DND-41 (cell line): ENCODE data around the gene VWA1.

Experiments used
- EZH2 ChIP-seq: IDR thresholded peaks from 3 replicates; pipeline ENCODE4 v1.6.1; 2012; ENCODE audit warnings: borderline replicate concordance, low read depth, mild to moderate bottlenecking, moderate library complexity, low read length, inconsistent platforms; ENCODE audit not compliant: severe bottlenecking
- TF ChIP-seq, protein P1 (sequence below): IDR thresholded peaks from 2 replicates; pipeline ENCODE4 v1.5.1; 2012; ENCODE audit warnings: borderline replicate concordance, low read length, moderate library complexity, mild to moderate bottlenecking; ENCODE audit not compliant: poor library complexity, severe bottlenecking; ENCODE audit errors: extremely low read depth

DNA sequence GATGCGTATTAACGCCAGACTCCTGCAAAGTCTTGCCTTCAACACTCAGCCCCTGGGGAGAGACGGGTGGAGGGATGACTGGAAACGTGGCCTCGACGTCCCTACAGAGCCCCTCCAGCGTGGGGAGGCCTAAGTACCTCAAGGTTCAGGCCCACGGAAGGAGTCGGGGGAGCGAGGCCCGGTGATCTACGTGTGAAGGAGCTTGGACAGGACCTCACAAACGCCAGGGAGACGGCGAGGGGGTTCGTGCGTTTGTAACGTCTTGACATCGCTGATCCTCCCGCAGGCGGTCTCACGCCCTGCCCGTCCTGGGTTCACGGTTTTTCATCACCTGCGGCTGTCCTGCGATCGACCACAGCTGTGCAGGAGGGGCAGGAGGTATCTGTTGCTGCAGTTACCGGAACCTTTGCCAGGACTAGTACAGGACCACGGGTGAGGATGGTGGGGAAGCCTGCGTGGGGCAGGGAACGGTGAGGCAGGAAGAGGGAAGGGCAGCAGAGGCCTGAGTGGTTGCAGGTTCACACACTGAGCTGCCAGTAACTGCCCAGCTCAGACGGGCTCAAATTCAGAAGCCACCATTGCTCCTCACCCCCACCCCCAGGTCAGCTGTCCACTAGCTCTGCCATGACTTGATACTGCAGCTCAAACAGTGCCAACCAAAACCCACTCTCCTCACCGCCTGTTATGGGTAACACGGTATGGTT is 35.5 kb upstream of the VWA1 start:
- TF ChIP-seq, protein P1, sequence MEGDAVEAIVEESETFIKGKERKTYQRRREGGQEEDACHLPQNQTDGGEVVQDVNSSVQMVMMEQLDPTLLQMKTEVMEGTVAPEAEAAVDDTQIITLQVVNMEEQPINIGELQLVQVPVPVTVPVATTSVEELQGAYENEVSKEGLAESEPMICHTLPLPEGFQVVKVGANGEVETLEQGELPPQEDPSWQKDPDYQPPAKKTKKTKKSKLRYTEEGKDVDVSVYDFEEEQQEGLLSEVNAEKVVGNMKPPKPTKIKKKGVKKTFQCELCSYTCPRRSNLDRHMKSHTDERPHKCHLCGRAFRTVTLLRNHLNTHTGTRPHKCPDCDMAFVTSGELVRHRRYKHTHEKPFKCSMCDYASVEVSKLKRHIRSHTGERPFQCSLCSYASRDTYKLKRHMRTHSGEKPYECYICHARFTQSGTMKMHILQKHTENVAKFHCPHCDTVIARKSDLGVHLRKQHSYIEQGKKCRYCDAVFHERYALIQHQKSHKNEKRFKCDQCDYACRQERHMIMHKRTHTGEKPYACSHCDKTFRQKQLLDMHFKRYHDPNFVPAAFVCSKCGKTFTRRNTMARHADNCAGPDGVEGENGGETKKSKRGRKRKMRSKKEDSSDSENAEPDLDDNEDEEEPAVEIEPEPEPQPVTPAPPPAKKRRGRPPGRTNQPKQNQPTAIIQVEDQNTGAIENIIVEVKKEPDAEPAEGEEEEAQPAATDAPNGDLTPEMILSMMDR: no peak
- no peak for TF ChIP-seq EZH2
